ENCODE data around the gene KRTAP20-3. TPM values are rescaled to one million over a fixed set of nuclear protein-coding genes. Genes with fewer than 3 reads are reported as not detected.

KRTAP20-3 gene
- total RNA-seq, 1 experiment from 2014 or later, result not detected

GRCh38 chr21:30623362-30623761 is 19.3 kb upstream of the KRTAP20-3 start (continued):
- TF ChIP-seq, protein P1, sequence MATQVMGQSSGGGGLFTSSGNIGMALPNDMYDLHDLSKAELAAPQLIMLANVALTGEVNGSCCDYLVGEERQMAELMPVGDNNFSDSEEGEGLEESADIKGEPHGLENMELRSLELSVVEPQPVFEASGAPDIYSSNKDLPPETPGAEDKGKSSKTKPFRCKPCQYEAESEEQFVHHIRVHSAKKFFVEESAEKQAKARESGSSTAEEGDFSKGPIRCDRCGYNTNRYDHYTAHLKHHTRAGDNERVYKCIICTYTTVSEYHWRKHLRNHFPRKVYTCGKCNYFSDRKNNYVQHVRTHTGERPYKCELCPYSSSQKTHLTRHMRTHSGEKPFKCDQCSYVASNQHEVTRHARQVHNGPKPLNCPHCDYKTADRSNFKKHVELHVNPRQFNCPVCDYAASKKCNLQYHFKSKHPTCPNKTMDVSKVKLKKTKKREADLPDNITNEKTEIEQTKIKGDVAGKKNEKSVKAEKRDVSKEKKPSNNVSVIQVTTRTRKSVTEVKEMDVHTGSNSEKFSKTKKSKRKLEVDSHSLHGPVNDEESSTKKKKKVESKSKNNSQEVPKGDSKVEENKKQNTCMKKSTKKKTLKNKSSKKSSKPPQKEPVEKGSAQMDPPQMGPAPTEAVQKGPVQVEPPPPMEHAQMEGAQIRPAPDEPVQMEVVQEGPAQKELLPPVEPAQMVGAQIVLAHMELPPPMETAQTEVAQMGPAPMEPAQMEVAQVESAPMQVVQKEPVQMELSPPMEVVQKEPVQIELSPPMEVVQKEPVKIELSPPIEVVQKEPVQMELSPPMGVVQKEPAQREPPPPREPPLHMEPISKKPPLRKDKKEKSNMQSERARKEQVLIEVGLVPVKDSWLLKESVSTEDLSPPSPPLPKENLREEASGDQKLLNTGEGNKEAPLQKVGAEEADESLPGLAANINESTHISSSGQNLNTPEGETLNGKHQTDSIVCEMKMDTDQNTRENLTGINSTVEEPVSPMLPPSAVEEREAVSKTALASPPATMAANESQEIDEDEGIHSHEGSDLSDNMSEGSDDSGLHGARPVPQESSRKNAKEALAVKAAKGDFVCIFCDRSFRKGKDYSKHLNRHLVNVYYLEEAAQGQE (IDR thresholded peaks at IDR 0.05; ENCODE audit: low read depth), result no peak
- TF ChIP-seq YY1 (IDR thresholded peaks at IDR 0.05; ENCODE audit: extremely low read depth, insufficient replicate concordance, low read depth, low read length) (no peak), EZH2phosphoT487 (IDR thresholded peaks at IDR 0.05; ENCODE audit: borderline replicate concordance) (no peak), POLR2A (IDR thresholded peaks at IDR 0.05; ENCODE audit: borderline replicate concordance, extremely low read depth, insufficient read depth, insufficient read length) (no peak)

GRCh38 chr21:30625449-30626165 is 17.1 kb upstream of the KRTAP20-3 start:
- TF ChIP-seq CTCF (IDR thresholded peaks at IDR 0.05 in 2 of 3, conservative IDR thresholded peaks at IDR 0.05 in 1 of 3; ENCODE audit: borderline replicate concordance in 1 of 3, insufficient read depth in 1 of 3, low read depth in 2 of 3, low read length in 2 of 3) (no peak), ZBTB33 (IDR thresholded peaks at IDR 0.05; ENCODE audit: extremely low read depth, insufficient replicate concordance, low read length) (no peak)
- BruUV-seq (replicated peaks), result no TSS peak
- no peak overlapping the region for H3K27ac ChIP-seq (ENCODE audit: low read depth, low read length)
- no peak for DNase-seq (ENCODE audit: low read depth, low spot score)
- H3K79me2 ChIP-seq (ENCODE audit: insufficient read depth, low read length), result no peaks in the 10 kb centered on the region
- CTCF ChIA-PET, result no interaction called here
- H4K20me1 ChIP-seq (ENCODE audit: insufficient read depth), result no peaks in the 10 kb centered on the region
- no peaks in the 10 kb centered on the region for H3K4me1 ChIP-seq (ENCODE audit: control insufficient read depth in 1 of 2, insufficient read depth in 2 of 2, low read length in 2 of 2)
- H3K9me3 ChIP-seq (ENCODE audit: control insufficient read depth in 1 of 2, insufficient read depth in 1 of 2, low read depth in 1 of 2, low read length in 2 of 2), result peaks cover 7 to 29% of the 10 kb centered on the region in 2 experiments; a peak in 2 of 4 replicates
- intact Hi-C loops (cut with micrococcal nuclease), result no loop called here
- no peak overlapping the region for H3K9ac ChIP-seq (ENCODE audit: low read length)
- no peak for ATAC-seq
- POLR2A ChIA-PET, result no interaction called here
- RAD21 ChIA-PET (ENCODE audit: low non-redundant PET in 1 of 2, low total read pairs in 2 of 2, uncharacterized antibody in 2 of 2, unreplicated experiment in 2 of 2), result no interaction called here
- no peaks in the 10 kb centered on the region for H3K36me3 ChIP-seq (ENCODE audit: control insufficient read depth in 1 of 2, insufficient read depth in 2 of 2, low read length in 2 of 2)
- H3K27me3 ChIP-seq (ENCODE audit: insufficient read depth, low read length), result no peaks in the 10 kb centered on the region
- no peaks in the 10 kb centered on the region for H3K9me2 ChIP-seq (ENCODE audit: insufficient read depth)
- no peak overlapping the region for H3K4me2 ChIP-seq (ENCODE audit: low read length)
- H2AFZ ChIP-seq (ENCODE audit: low read depth, low read length, poor library complexity, severe bottlenecking), result no peak overlapping the region
- no peak overlapping the region for H3K4me3 ChIP-seq (replicated peaks in 1 of 2; ENCODE audit: low read depth in 1 of 2, low read length in 2 of 2)

Measured in HCT116 (cell line).